ENCODE measurements around the gene ALDH4A1.

ALDH4A1 gene

GRCh38 chr1:18944810-18945209 lies 42.5 kb upstream of the ALDH4A1 start:
- WGBS (ENCODE audit: extremely low coverage, insufficient coverage, low lambda C conversion rate), result no CpG with 5 or more reads among the region's 2 CpGs
- Histone ChIP-seq H3K4me1 (ENCODE audit: control insufficient read depth, low read depth, low read length) (peaks cover 15% of the 10 kb centered on the region), H3K4me2 (ENCODE audit: low read length) (no peak overlapping the region), H3K36me3 (ENCODE audit: control insufficient read depth, insufficient read depth, low read length) (no peaks in the 10 kb centered on the region), H3K4me3 (ENCODE audit: low read length) (no peak overlapping the region), H4K5ac (ENCODE audit: low read length) (no peak overlapping the region), H3K4ac (ENCODE audit: low read depth, low read length) (no peak overlapping the region), H3K9ac (ENCODE audit: low read length) (no peak overlapping the region), H3K27ac (ENCODE audit: low read depth, low read length) (no peak overlapping the region), H2AK5ac (ENCODE audit: low read length) (no peak overlapping the region), H3K27me3 (ENCODE audit: insufficient read depth, low read length, poor library complexity) (no peaks in the 10 kb centered on the region), H3K23ac (ENCODE audit: low read length) (no peak overlapping the region), H2BK15ac (replicated peaks; ENCODE audit: low read depth) (no peak overlapping the region), H3K56ac (ENCODE audit: low read length) (peak overlapping the region; percentile 53), H3K79me1 (ENCODE audit: low read length) (peaks cover 9% of the 10 kb centered on the region), H2BK5ac (ENCODE audit: low read length) (no peak overlapping the region), H4K8ac (ENCODE audit: low read depth, low read length) (no peak overlapping the region), H3K18ac (ENCODE audit: low read length) (no peak overlapping the region), H3K79me2 (ENCODE audit: control insufficient read depth, insufficient read depth, low read length) (peaks cover 15% of the 10 kb centered on the region), H2BK120ac (ENCODE audit: low read depth, low read length) (no peak overlapping the region)
- no peak for DNase-seq

GRCh38 chr1:18943914-18944572 lies 41.7 kb upstream of the ALDH4A1 start:
- Histone ChIP-seq H4K5ac (ENCODE audit: low read length) (no peak overlapping the region), H3K79me2 (ENCODE audit: control insufficient read depth, insufficient read depth, low read length) (peaks cover 18% of the 10 kb centered on the region), H3K9ac (ENCODE audit: low read length) (no peak overlapping the region), H4K8ac (ENCODE audit: low read depth, low read length) (no peak overlapping the region), H3K23ac (ENCODE audit: low read length) (no peak overlapping the region), H2BK120ac (ENCODE audit: low read depth, low read length) (no peak overlapping the region), H3K4me1 (ENCODE audit: control insufficient read depth, low read depth, low read length) (peaks cover 12% of the 10 kb centered on the region), H3K18ac (ENCODE audit: low read length) (no peak overlapping the region), H3K56ac (ENCODE audit: low read length) (no peak overlapping the region), H3K4ac (ENCODE audit: low read depth, low read length) (no peak overlapping the region), H3K79me1 (ENCODE audit: low read length) (peaks cover 9% of the 10 kb centered on the region), H3K36me3 (ENCODE audit: control insufficient read depth, insufficient read depth, low read length) (no peaks in the 10 kb centered on the region), H2AK5ac (ENCODE audit: low read length) (no peak overlapping the region), H2BK5ac (ENCODE audit: low read length) (no peak overlapping the region), H3K4me3 (ENCODE audit: low read length) (no peak overlapping the region), H3K27me3 (ENCODE audit: insufficient read depth, low read length, poor library complexity) (no peaks in the 10 kb centered on the region), H2BK15ac (replicated peaks; ENCODE audit: low read depth) (no peak overlapping the region), H3K27ac (ENCODE audit: low read depth, low read length) (no peak overlapping the region), H3K4me2 (ENCODE audit: low read length) (no peak overlapping the region)
- WGBS (ENCODE audit: extremely low coverage, insufficient coverage, low lambda C conversion rate), result no CpG with 5 or more reads among the region's 9 CpGs
- DNase-seq, result no peak

DNA sequence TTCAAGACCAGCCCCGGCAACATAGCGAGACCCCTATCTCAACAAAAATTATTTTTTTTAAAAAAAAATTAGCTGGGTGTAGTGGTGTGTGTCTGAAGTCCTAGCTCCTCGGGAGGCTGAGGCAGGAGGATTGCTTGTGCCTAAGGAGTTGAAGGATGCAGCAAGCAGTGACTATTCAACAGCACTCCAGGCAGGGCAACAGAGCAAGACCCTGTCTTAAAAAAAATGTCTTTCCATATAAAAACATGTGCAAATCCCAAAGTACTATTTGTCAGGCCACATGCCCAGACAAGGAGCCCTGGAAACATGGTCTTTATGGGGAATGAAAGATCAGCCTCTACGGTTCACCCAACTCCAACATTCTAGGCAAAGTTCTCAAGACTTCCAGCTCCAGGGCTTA lies 40.8 kb upstream of the ALDH4A1 start:
- Histone ChIP-seq H3K4me2 (ENCODE audit: low read length) (no peak overlapping the region), H3K9ac (ENCODE audit: low read length) (no peak overlapping the region), H3K4me3 (ENCODE audit: low read length) (no peak overlapping the region), H2AK5ac (ENCODE audit: low read length) (no peak overlapping the region), H3K18ac (ENCODE audit: low read length) (no peak overlapping the region), H3K36me3 (ENCODE audit: control insufficient read depth, insufficient read depth, low read length) (no peaks in the 10 kb centered on the region), H3K56ac (ENCODE audit: low read length) (no peak overlapping the region), H2BK120ac (ENCODE audit: low read depth, low read length) (no peak overlapping the region), H3K23ac (ENCODE audit: low read length) (no peak overlapping the region), H4K8ac (ENCODE audit: low read depth, low read length) (no peak overlapping the region), H3K4ac (ENCODE audit: low read depth, low read length) (no peak overlapping the region), H2BK15ac (replicated peaks; ENCODE audit: low read depth) (no peak overlapping the region), H2BK5ac (ENCODE audit: low read length) (no peak overlapping the region), H3K79me1 (ENCODE audit: low read length) (peaks cover 7% of the 10 kb centered on the region), H3K4me1 (ENCODE audit: control insufficient read depth, low read depth, low read length) (peaks cover 12% of the 10 kb centered on the region), H3K79me2 (ENCODE audit: control insufficient read depth, insufficient read depth, low read length) (peaks cover 12% of the 10 kb centered on the region), H3K27me3 (ENCODE audit: insufficient read depth, low read length, poor library complexity) (no peaks in the 10 kb centered on the region), H3K27ac (ENCODE audit: low read depth, low read length) (no peak overlapping the region), H4K5ac (ENCODE audit: low read length) (no peak overlapping the region)
- DNase-seq, result no peak
- WGBS (ENCODE audit: extremely low coverage, insufficient coverage, low lambda C conversion rate), result no CpG with 5 or more reads among the region's 4 CpGs

DNA sequence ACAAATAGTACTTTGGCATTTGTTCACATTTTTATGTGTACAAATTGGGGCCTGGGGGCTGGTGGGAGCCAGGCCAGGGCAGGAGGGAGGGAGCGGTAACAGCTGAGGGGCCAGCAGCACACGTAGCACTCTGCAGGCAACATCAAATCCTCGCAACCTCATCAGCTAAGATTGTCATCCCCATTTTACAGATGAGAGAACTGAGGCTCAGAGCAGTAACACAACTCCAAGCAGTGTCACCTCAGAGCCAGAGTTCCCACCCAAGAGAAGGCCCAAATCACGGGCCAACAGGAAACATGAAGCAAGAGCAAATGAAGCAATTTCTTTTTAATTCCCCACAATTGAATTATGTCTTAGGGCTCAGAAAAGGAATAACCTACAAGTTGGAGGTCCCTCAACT lies 40.0 kb upstream of the ALDH4A1 start:
- no peak overlapping the region for H2BK15ac ChIP-seq (replicated peaks; ENCODE audit: low read depth)
- H3K23ac ChIP-seq (ENCODE audit: low read length), result no peak overlapping the region
- no peak overlapping the region for H2BK120ac ChIP-seq (ENCODE audit: low read depth, low read length)
- no peaks in the 10 kb centered on the region for H3K27me3 ChIP-seq (ENCODE audit: insufficient read depth, low read length, poor library complexity)
- no CpG with 5 or more reads among the region's 4 CpGs for WGBS (ENCODE audit: extremely low coverage, insufficient coverage, low lambda C conversion rate)
- H3K4me1 ChIP-seq (ENCODE audit: control insufficient read depth, low read depth, low read length), result peaks cover 12% of the 10 kb centered on the region
- H2BK5ac ChIP-seq (ENCODE audit: low read length), result no peak overlapping the region
- H3K4me3 ChIP-seq (ENCODE audit: low read length), result no peak overlapping the region
- no peak overlapping the region for H2AK5ac ChIP-seq (ENCODE audit: low read length)
- DNase-seq, result no peak
- H3K27ac ChIP-seq (ENCODE audit: low read depth, low read length), result no peak overlapping the region
- peaks cover 9% of the 10 kb centered on the region for H3K79me2 ChIP-seq (ENCODE audit: control insufficient read depth, insufficient read depth, low read length)
- H3K36me3 ChIP-seq (ENCODE audit: control insufficient read depth, insufficient read depth, low read length), result no peaks in the 10 kb centered on the region
- no peak overlapping the region for H4K5ac ChIP-seq (ENCODE audit: low read length)
- H3K4ac ChIP-seq (ENCODE audit: low read depth, low read length), result no peak overlapping the region
- H3K79me1 ChIP-seq (ENCODE audit: low read length), result peaks cover 6% of the 10 kb centered on the region
- no peak overlapping the region for H3K9ac ChIP-seq (ENCODE audit: low read length)
- H4K8ac ChIP-seq (ENCODE audit: low read depth, low read length), result no peak overlapping the region
- no peak overlapping the region for H3K56ac ChIP-seq (ENCODE audit: low read length)
- no peak overlapping the region for H3K18ac ChIP-seq (ENCODE audit: low read length)
- H3K4me2 ChIP-seq (ENCODE audit: low read length), result no peak overlapping the region

- Histone ChIP-seq H3K4me1 (ENCODE audit: control insufficient read depth, low read depth, low read length) (peaks cover 12% of the 10 kb centered on the region), H4K5ac (ENCODE audit: low read length) (no peak overlapping the region), H4K8ac (ENCODE audit: low read depth, low read length) (no peak overlapping the region), H3K4me3 (ENCODE audit: low read length) (no peak overlapping the region), H2BK5ac (ENCODE audit: low read length) (peak overlapping the region; percentile 45), H2BK15ac (replicated peaks; ENCODE audit: low read depth) (no peak overlapping the region), H3K4ac (ENCODE audit: low read depth, low read length) (no peak overlapping the region), H2AK5ac (ENCODE audit: low read length) (peak overlapping the region; percentile 69), H3K27ac (ENCODE audit: low read depth, low read length) (no peak overlapping the region), H3K23ac (ENCODE audit: low read length) (peak overlapping the region; percentile 81), H3K9ac (ENCODE audit: low read length) (peak overlapping the region; percentile 49), H3K4me2 (ENCODE audit: low read length) (no peak overlapping the region), H3K18ac (ENCODE audit: low read length) (no peak overlapping the region), H2BK120ac (ENCODE audit: low read depth, low read length) (no peak overlapping the region), H3K79me1 (ENCODE audit: low read length) (peaks cover 4% of the 10 kb centered on the region), H3K56ac (ENCODE audit: low read length) (peak overlapping the region; percentile 83), H3K36me3 (ENCODE audit: control insufficient read depth, insufficient read depth, low read length) (no peaks in the 10 kb centered on the region), H3K79me2 (ENCODE audit: control insufficient read depth, insufficient read depth, low read length) (peaks cover 5% of the 10 kb centered on the region), H3K27me3 (ENCODE audit: insufficient read depth, low read length, poor library complexity) (no peaks in the 10 kb centered on the region)
- no CpG with 5 or more reads among the region's 18 CpGs for WGBS (ENCODE audit: extremely low coverage, insufficient coverage, low lambda C conversion rate)
- DNase-seq, result peak; percentile 67
Measured at GRCh38 chr1:18941221-18942141, 39.1 kb upstream of the ALDH4A1 start.
